Fibroblast of the conjunctiva (primary cell): Measurements from ENCODE around the gene FMN2.
"Not testable (repeated sequence)": the region's sequence is repeated elsewhere in the genome, so short reads cannot be mapped to it uniquely, and the experiment has no call there.

Experiments
- DNase-seq: peaks from one replicate; pipeline ENCODE4 v3.0.0-alpha.2; 2010; ENCODE audit warnings: low read depth

The FMN2 gene

GRCh38 chr1:240362826-240363225 lies 271.1 kb downstream of the FMN2 start:
- DNase-seq = no peak

GRCh38 chr1:240363315-240363714 lies 271.6 kb downstream of the FMN2 start:
- DNase-seq = no peak

- DNase-seq = no peak
Observed at GRCh38 chr1:240363914-240364313, 272.2 kb downstream of the FMN2 start.

GRCh38 chr1:240366636-240367035 lies 275.0 kb downstream of the FMN2 start:
- no peak for DNase-seq

GRCh38 chr1:240385551-240385950 lies 293.9 kb downstream of the FMN2 start:
- no peak for DNase-seq

- DNase-seq = peak; percentile 66
Observed at GRCh38 chr1:240385985-240386978, 294.6 kb downstream of the FMN2 start.

GRCh38 chr1:240387051-240387450 lies 295.4 kb downstream of the FMN2 start:
- DNase-seq = no peak

GRCh38 chr1:240391660-240392260 lies 300.1 kb downstream of the FMN2 start:
- DNase-seq = no peak

- no peak for DNase-seq
Observed at GRCh38 chr1:240394353-240394752, 302.7 kb downstream of the FMN2 start.

GRCh38 chr1:240395336-240395735 lies 303.7 kb downstream of the FMN2 start:
- DNase-seq = no peak

GRCh38 chr1:240399381-240399780 lies 307.7 kb downstream of the FMN2 start:
- peak; percentile 57 for DNase-seq

- DNase-seq = no peak
Observed at GRCh38 chr1:240401731-240402130, 310.0 kb downstream of the FMN2 start.

- peak; percentile 69 for DNase-seq
Observed at GRCh38 chr1:240402326-240402725, 310.6 kb downstream of the FMN2 start.

GRCh38 chr1:240404286-240404685 lies 312.6 kb downstream of the FMN2 start:
- DNase-seq = no peak

GRCh38 chr1:240405751-240406150 lies 314.1 kb downstream of the FMN2 start:
- DNase-seq = no peak

GRCh38 chr1:240407407-240407806 lies 315.7 kb downstream of the FMN2 start:
- no peak for DNase-seq

- DNase-seq = no peak
Observed at GRCh38 chr1:240409615-240410014, 317.9 kb downstream of the FMN2 start.

- DNase-seq = no peak
Observed at GRCh38 chr1:240413732-240414131, 322.0 kb downstream of the FMN2 start.

- DNase-seq = peak; percentile 36
Observed at GRCh38 chr1:240414237-240414636, 322.6 kb downstream of the FMN2 start.

- not testable (repeated sequence) for DNase-seq
Observed at GRCh38 chr1:240415011-240415410, 323.3 kb downstream of the FMN2 start.

- no peak for DNase-seq
Observed at GRCh38 chr1:240415532-240415931, 323.8 kb downstream of the FMN2 start.

- DNase-seq = no peak
Observed at GRCh38 chr1:240417317-240417716, 325.6 kb downstream of the FMN2 start.

- DNase-seq = no peak
Observed at GRCh38 chr1:240420766-240421165, 329.1 kb downstream of the FMN2 start.
